GM18519 (cell line): Measurements from ENCODE around the gene EMC6.
"Not testable (repeated sequence)": the region's sequence is repeated elsewhere in the genome, so short reads cannot be mapped to it uniquely, and the experiment has no call there.

ENCODE experiments used
- ATAC-seq: cut with Tn5 transposase; IDR thresholded peaks from one replicate; pipeline ENCODE4 v1.9.1; 2021; ENCODE audit warnings: mild to moderate bottlenecking, moderate library complexity; ENCODE audit not compliant: unreplicated experiment, low FRiP score

The EMC6 gene

DNA sequence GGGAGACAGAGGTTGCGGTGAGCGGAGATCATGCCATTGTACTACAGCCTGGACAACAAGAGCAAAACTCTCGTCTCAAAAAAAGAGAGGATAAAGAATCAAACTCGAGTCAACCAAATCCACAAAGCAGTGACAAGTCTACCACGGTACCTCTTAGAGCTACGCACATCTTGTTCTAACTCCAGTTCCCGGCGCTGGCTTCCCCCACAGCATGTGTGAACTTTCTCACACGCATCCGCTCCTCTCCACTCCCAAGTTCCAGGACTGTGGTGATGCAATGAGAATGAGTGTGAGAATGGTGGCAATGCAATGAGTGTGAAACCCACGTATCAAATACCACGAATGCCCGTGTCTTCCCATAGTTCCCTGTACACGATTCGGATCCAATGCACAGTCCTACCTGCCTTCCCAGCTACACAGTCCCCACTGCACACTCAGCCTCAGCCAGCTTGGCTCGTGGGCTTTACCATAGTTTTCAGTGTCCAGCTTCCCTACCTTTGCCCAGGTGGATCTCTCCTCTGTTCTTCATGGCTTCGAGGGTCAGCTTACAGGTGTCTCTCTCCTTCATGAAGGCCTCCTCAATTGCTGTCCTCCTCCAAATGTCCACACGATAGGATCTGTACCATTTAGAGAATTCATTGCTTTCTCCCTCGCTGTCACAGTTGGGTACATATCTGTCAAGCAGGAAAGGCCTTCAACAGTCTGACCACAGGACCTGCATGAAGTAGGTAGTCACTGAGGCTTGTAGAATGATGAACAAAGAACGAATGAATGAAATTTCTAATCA, 36.5 kb downstream of the EMC6 start:
- no peak for ATAC-seq

DNA sequence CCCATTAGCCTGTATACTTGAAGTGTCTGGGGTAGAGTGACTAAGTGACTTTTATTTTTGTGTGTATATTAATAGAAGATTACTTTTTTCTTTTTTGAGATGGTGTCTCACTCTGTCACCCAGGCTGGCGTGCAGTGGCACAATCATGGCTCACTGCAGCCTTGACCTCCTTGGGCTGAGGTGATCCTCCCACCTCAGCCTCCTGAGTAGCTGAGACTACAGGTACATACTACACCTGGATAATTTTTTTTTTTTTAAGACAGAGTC, 37.0 kb downstream of the EMC6 start:
- ATAC-seq: not testable (repeated sequence)

DNA sequence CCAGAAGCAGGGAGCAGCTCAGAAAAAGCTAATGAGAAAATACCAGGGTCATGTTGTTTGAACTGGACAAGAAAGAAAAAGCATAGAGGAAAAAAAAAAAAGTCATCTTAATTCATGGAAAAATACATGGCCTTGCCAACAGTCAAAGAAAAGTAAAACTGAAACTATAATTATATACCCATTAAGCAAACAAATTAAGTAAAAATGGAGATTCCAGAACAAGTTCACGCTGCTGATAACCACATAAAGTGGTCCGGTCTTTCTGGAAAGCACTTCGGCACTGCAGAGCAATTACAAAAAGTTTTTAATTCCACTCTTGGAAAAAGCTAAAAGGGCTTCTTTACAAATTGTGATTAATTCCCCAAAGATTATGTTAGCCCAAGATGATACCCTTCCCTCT, 39.8 kb downstream of the EMC6 start:
- ATAC-seq: no peak

DNA sequence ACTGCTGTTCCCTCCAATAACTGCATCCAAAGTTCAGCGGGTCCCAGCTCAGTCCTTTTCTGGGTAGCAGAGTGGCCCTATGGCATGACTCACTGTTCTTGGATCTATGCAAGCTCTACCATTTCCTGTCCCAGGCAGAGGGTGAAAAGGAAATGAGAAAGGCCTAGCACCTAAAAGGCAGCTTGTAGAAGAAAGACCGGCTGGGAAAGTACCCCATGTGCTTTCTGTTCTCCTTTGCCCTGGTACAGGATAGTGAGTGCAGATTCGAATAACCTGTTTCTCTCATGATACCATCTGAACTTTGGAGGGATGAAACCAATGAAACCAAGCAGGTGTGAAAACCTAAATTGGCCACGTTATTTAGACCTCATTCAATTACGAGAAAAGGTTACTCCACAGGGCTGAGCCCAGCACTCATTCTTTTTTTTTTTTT, 42.4 kb downstream of the EMC6 start:
- peak; percentile 90 for ATAC-seq

DNA sequence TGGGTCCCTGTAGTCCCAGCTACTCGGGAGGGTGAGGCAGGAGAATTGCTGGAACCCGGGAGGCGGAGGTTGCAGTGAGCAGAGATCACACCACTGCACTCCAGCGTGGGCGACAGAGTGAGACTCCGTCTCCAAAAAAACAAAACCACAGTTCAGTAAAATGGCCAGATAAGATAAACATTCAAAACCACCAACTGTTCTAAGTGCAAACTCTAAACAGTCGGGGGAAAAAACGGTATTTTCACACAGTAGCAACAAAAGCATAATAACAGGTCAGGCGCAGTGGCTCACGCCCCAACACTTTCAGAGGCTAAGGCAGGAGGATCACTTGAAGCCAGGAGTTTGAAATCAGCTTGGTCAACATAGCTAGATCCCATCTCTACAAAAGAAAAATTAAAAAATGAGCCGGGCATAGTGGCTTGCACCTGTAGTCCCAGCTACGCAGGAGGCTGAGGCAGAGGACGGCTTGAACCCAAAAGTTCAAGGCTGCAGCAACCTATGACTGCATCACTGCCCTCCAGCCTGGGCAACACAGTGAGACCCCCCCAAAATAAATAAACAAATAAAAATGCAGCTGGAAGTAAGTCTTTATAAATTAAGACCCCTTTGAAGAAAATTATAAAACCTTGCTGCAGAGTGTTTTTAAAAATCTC, 44.3 kb downstream of the EMC6 start:
- no peak for ATAC-seq

DNA sequence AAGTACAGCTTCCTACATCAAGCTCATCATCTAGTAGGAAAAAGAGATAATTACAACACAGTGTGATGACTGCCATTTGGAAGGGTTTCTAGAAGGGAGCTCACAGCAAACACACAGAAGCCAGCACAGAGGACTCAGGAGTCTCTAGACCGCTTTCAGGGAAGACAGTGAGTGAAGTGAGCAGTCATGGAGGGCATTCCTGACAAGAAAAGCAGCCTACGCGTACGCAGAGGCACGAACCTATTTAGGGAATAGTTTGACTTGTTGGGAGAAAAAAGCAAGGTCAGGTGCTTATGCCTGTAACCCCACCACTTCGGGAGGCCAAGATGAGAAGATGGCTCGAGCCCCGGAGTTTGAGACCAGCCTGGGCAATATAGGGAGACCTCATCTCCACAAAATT, 46.7 kb downstream of the EMC6 start:
- no peak for ATAC-seq

DNA sequence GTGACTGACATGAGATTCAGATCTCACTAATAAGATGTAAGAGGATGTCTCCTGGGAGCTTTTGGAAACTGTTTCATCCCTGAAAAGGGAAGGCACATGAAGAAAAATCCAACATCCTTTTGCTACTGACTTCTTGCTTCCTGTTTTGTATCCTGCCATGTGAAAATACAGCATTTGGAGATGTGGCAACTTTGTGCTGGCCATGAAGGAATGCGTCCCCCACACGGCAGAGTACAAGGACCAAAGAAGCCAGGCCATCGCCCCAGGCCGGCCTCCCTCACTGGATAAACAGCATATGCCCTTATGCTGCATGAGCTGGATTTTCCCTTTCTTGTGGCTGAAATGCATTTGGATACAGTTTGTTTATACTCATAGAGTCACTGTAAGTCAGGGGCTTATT, 49.6 kb downstream of the EMC6 start:
- ATAC-seq: no peak

DNA sequence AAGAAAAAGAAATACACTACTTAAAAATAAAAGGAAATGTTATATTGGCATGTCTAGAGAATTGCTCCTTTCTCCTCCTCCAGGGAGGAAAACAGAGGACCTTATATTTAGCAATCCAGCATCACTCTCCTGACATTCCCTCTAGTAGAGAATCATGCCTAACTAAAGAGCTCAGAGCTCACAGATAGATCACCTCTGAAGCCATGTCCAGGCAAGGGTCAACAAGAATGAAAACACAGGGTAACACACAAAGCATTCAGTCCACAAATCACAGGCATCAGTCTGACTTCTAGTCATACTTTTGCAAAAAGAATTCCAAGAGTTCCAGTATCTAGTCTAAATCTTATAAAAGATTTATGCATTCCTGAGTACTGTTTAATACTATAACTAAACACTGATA, 50.7 kb downstream of the EMC6 start:
- ATAC-seq: no peak
